Panc1 (cell line): ENCODE results near the gene ARID4A. TPM values are rescaled to one million over a fixed set of nuclear protein-coding genes. Genes with fewer than 3 reads are reported as not detected.
"Not testable (repeated sequence)": the region's sequence is repeated elsewhere in the genome, so short reads cannot be mapped to it uniquely, and the experiment has no call there.

Source experiments
- ATAC-seq: fragments of 200-7000 bp; cut with Tn5 transposase; 2 replicates; pipeline ENCODE4 v1.9.1; 2020; ENCODE audit warnings: mild to moderate bottlenecking, moderate library complexity
- BruUV-seq: library from RNA; stranded (reverse); fragments of 400-500 nt; replicated peaks from 2 replicates; lab custom pipeline; 2021; lab: Mats Ljungman, UMichigan
- CTCF ChIA-PET: fragments of 300-600 bp; sonication (Branson Sonifier 250); formaldehyde crosslinking; loops from one replicate; lab custom pipeline; 2022; ENCODE audit warnings: antibody characterized with exemption; lab: Charles Lee
- POLR2A ChIA-PET: fragments of 300-600 bp; sonication (Branson Sonifier 250); formaldehyde crosslinking; loops from one replicate; lab custom pipeline; 2022; ENCODE audit warnings: antibody characterized with exemption; lab: Charles Lee
- DNase-seq: peaks from one replicate; pipeline ENCODE4 v3.0.0-alpha.2; 2010; ENCODE audit warnings: low read depth, low spot score
- H3K27ac ChIP-seq: 2 replicates; pipeline ENCODE4 v1.5.1; 2011; ENCODE audit warnings: mild to moderate bottlenecking, low read length, inconsistent platforms
- H3K27me3 ChIP-seq: fragments of 200-500 bp; sonication (Bioruptor generic); 2 replicates; pipeline ENCODE4 v1.6.0; 2014; ENCODE audit warnings: low read length, inconsistent platforms; ENCODE audit not compliant: control insufficient read depth, insufficient read depth
- H3K36me3 ChIP-seq: fragments of 200-500 bp; sonication (Bioruptor generic); 2 replicates; pipeline ENCODE4 v1.5.1; 2014; ENCODE audit warnings: inconsistent platforms, mild to moderate bottlenecking, low read length, moderate library complexity; ENCODE audit not compliant: control insufficient read depth, insufficient read depth
- H3K4me1 ChIP-seq: 2 replicates; pipeline ENCODE4 v1.5.1; 2011; ENCODE audit warnings: inconsistent platforms, mild to moderate bottlenecking, low read length, moderate library complexity; ENCODE audit not compliant: control insufficient read depth, insufficient read depth
- H3K4me3 ChIP-seq, 2 experiments: 2 replicates each; pipeline ENCODE4 v1.5.1; 2011 to 2012; ENCODE audit warnings: low read depth in 2 of 2, low read length in 2 of 2, mild to moderate bottlenecking in 2 of 2, inconsistent platforms in 1 of 2, moderate library complexity in 1 of 2
- H3K9me3 ChIP-seq: fragments of 200-500 bp; sonication (Bioruptor generic); 2 replicates; pipeline ENCODE4 v1.5.1; 2014; ENCODE audit warnings: low read depth, mild to moderate bottlenecking, inconsistent platforms, low read length, moderate library complexity; ENCODE audit not compliant: control insufficient read depth, insufficient read depth
- CTCF ChIP-seq: fragments of 450-650 bp; IDR thresholded peaks from 2 replicates; pipeline ENCODE4 v1.5.1; 2017; ENCODE audit warnings: mild to moderate bottlenecking
- POLR2AphosphoS5 ChIP-seq: IDR thresholded peaks from 2 replicates; pipeline ENCODE4 v1.6.1; 2012; ENCODE audit warnings: mild to moderate bottlenecking, low read depth, low read length, moderate library complexity
- REST ChIP-seq, 2 experiments: IDR thresholded peaks; 2 replicates each; pipeline ENCODE4 v1.6.1; 2011 to 2012; ENCODE audit warnings: low read depth in 2 of 2, control low read depth in 1 of 2, low read length in 1 of 2, mild to moderate bottlenecking in 1 of 2, moderate library complexity in 1 of 2; ENCODE audit not compliant: insufficient read depth in 1 of 2
- SIN3A ChIP-seq: IDR thresholded peaks from 2 replicates; pipeline ENCODE4 v1.6.1; 2012; ENCODE audit warnings: low read depth, mild to moderate bottlenecking, low read length, moderate library complexity, borderline replicate concordance; ENCODE audit not compliant: insufficient read depth
- TCF7L2 ChIP-seq: IDR thresholded peaks from 2 replicates; pipeline ENCODE4 v1.6.1; 2011; ENCODE audit warnings: mild to moderate bottlenecking, low read depth, low read length, inconsistent platforms
- in situ Hi-C: cut with HindIII; loops from 2 replicates; pipeline ENCODE4 v1.10.0; 2016; ENCODE audit warnings: low sequenced_read_pairs, low pct_unique_long_range_greater_than_20kb
- intact Hi-C: fragments of 100-400 bp; cut with micrococcal nuclease; formaldehyde crosslinking; loops from one replicate; pipeline ENCODE4 v1.10.0; 2022; ENCODE audit not compliant: unreplicated experiment
- total RNA-seq: library from RNA; stranded (reverse); gene quantifications from one replicate; pipeline ENCODE4 v1.2.1, GENCODE V29; 2021; ENCODE audit not compliant: unreplicated experiment

ARID4A gene
- total RNA-seq, 1 experiment from 2014 or later, result 11.4 TPM

- in situ Hi-C loops, result no loop called here
Measured at GRCh38 chr14:58354808-58355207, 56.5 kb downstream of the ARID4A start.

GRCh38 chr14:58356268-58356667 is 57.9 kb downstream of the ARID4A start:
- Histone ChIP-seq H3K4me1 (no peaks in the 10 kb centered on the region; the same call in 1 of the 2 replicates), H3K27ac (no peak overlapping the region), H3K27me3 (no peaks in the 10 kb centered on the region), H3K36me3 (peaks cover 7% of the 10 kb centered on the region; the same call in 1 of the 2 replicates), H3K9me3 (no peaks in the 10 kb centered on the region), H3K4me3 (no peak overlapping the region)
- TF ChIP-seq CTCF (no peak), TCF7L2 (no peak), REST (IDR thresholded peaks at IDR 0.05; ENCODE audit: insufficient read depth in 1 of 2, low read depth in 2 of 2, low read length in 1 of 2) (no peak), POLR2AphosphoS5 (no peak), SIN3A (no peak)
- no peak for DNase-seq
- ChIA-PET POLR2A (no interaction called here), CTCF (no interaction called here)
- no TSS peak for BruUV-seq
- intact Hi-C loops (no loop called here), in situ Hi-C loops (no loop called here)
- no peak for ATAC-seq

More at GRCh38 chr14:58354808-58355207, 56.5 kb downstream of the ARID4A start:
- ATAC-seq (no peak), DNase-seq (no peak)
- intact Hi-C loops, result no loop called here
- ChIA-PET POLR2A (no interaction called here), CTCF (no interaction called here)
- H3K9me3 ChIP-seq, result no peaks in the 10 kb centered on the region
- no peaks in the 10 kb centered on the region; the same call in 1 of the 2 replicates for H3K4me1 ChIP-seq
- no peak overlapping the region for H3K27ac ChIP-seq
- no peak overlapping the region for H3K4me3 ChIP-seq
- no peaks in the 10 kb centered on the region for H3K27me3 ChIP-seq
- BruUV-seq, result no TSS peak
- H3K36me3 ChIP-seq, result peaks cover 5% of the 10 kb centered on the region; the same call in 1 of the 2 replicates
- TF ChIP-seq CTCF (no peak), TCF7L2 (no peak), POLR2AphosphoS5 (no peak), SIN3A (no peak), REST (IDR thresholded peaks at IDR 0.05; ENCODE audit: insufficient read depth in 1 of 2, low read depth in 2 of 2, low read length in 1 of 2) (no peak)

GRCh38 chr14:58362272-58362671 is 63.9 kb downstream of the ARID4A start:
- CTCF ChIA-PET, DNase-seq, in situ Hi-C loops, H3K27ac ChIP-seq, H3K9me3 ChIP-seq, H3K4me3 ChIP-seq, BruUV-seq, ATAC-seq, H3K27me3 ChIP-seq, intact Hi-C loops, H3K4me1 ChIP-seq: not testable (repeated sequence)
- H3K36me3 ChIP-seq, result peaks cover 18% of the 10 kb centered on the region
- POLR2A ChIA-PET, result interaction anchor here (0.6 kb wide), 1 partner anchor 1218 kb away, joined by 10 read pairs; no protein-coding TSS in a partner anchor
